IMR-90 (cell line): Measurements from ENCODE around the gene SRSF12. TPM values are rescaled to one million over a fixed set of nuclear protein-coding genes. Genes with fewer than 3 reads are reported as not detected.

ENCODE experiments used
- ATAC-seq: fragments of 200-7000 bp; cut with Tn5 transposase; 2 replicates; pipeline ENCODE4 v1.9.1; 2020; ENCODE audit warnings: low read depth, mild to moderate bottlenecking, moderate library complexity
- BruUV-seq: library from RNA; stranded (reverse); fragments of 400-500 nt; replicated peaks from 2 replicates; lab custom pipeline; 2021; lab: Mats Ljungman, UMichigan
- CTCF ChIA-PET: fragments of 300-600 bp; formaldehyde crosslinking; extraction: SDS; loops from one replicate; lab custom pipeline; 2021; ENCODE audit warnings: antibody characterized with exemption; lab: Yijun Ruan, JAX
- POLR2A ChIA-PET: fragments of 300-600 bp; sonication (Branson Sonifier 250); formaldehyde crosslinking; loops from one replicate; lab custom pipeline; 2022; ENCODE audit warnings: antibody characterized with exemption; ENCODE audit not compliant: unreplicated experiment; lab: Charles Lee
- DNase-seq: peaks from one replicate; pipeline ENCODE4 v3.0.0; 2013
- H2AFZ ChIP-seq: replicated peaks from 2 replicates; pipeline ENCODE3; 2013; ENCODE audit warnings: low read length, mild to moderate bottlenecking; ENCODE audit not compliant: poor library complexity
- H2AK5ac ChIP-seq: 2 replicates; pipeline ENCODE4 v1.6.1; 2013; ENCODE audit warnings: low read depth, low read length, inconsistent platforms
- H2AK9ac ChIP-seq: replicated peaks from 2 replicates; pipeline ENCODE3; 2013; ENCODE audit warnings: mild to moderate bottlenecking, low read depth, low read length, moderate library complexity; ENCODE audit not compliant: poor library complexity
- H2BK120ac ChIP-seq: 2 replicates; pipeline ENCODE4 v1.6.1; 2013; ENCODE audit warnings: low read depth, low read length, inconsistent platforms
- H2BK15ac ChIP-seq: 3 replicates; pipeline ENCODE4 v1.6.1; 2013; ENCODE audit warnings: low read depth, low read length, inconsistent platforms
- H2BK20ac ChIP-seq: 2 replicates; pipeline ENCODE4 v1.6.1; 2013; ENCODE audit warnings: low read depth, mild to moderate bottlenecking, inconsistent platforms, low read length, moderate library complexity
- H2BK5ac ChIP-seq: 2 replicates; pipeline ENCODE4 v1.6.1; 2013; ENCODE audit warnings: mild to moderate bottlenecking, low read depth, low read length, inconsistent platforms; ENCODE audit not compliant: poor library complexity, severe bottlenecking
- H3K14ac ChIP-seq: replicated peaks from 2 replicates; pipeline ENCODE4 v1.6.1; 2013; ENCODE audit warnings: low read depth, low read length, inconsistent platforms
- H3K18ac ChIP-seq: 2 replicates; pipeline ENCODE4 v1.6.1; 2013; ENCODE audit warnings: low read depth, low read length, control low read depth
- H3K23ac ChIP-seq: 2 replicates; pipeline ENCODE4 v1.6.1; 2013; ENCODE audit warnings: low read depth, low read length, inconsistent platforms
- H3K27ac ChIP-seq: 2 replicates; pipeline ENCODE4 v1.5.1; 2013; ENCODE audit warnings: mild to moderate bottlenecking, control low read depth, low read length; ENCODE audit not compliant: insufficient read depth
- H3K27me3 ChIP-seq: 2 replicates; pipeline ENCODE4 v1.6.1; 2013; ENCODE audit warnings: low read length; ENCODE audit not compliant: control insufficient read depth, insufficient read depth
- H3K36me3 ChIP-seq: 2 replicates; pipeline ENCODE4 v1.6.1; 2013; ENCODE audit warnings: low read length, mixed read lengths; ENCODE audit not compliant: control insufficient read depth, insufficient read depth
- H3K4ac ChIP-seq: 2 replicates; pipeline ENCODE4 v1.6.1; 2013; ENCODE audit warnings: low read depth, low read length, inconsistent platforms
- H3K4me1 ChIP-seq: 2 replicates; pipeline ENCODE4 v1.6.1; 2013; ENCODE audit warnings: low read length, mixed read lengths; ENCODE audit not compliant: control insufficient read depth, insufficient read depth
- H3K4me2 ChIP-seq: 2 replicates; pipeline ENCODE4 v1.6.1; 2013; ENCODE audit warnings: low read depth, mild to moderate bottlenecking, control low read depth, low read length, moderate library complexity
- H3K4me3 ChIP-seq: 2 replicates; pipeline ENCODE4 v1.5.1; 2013; ENCODE audit warnings: low read depth, mild to moderate bottlenecking, control low read depth, low read length, moderate library complexity; ENCODE audit not compliant: insufficient read depth
- H3K56ac ChIP-seq: 2 replicates; pipeline ENCODE4 v1.6.1; 2013; ENCODE audit warnings: low read length, inconsistent platforms; ENCODE audit not compliant: insufficient read depth; ENCODE audit errors: extremely low read depth
- H3K79me1 ChIP-seq, 2 experiments: 2 replicates each; pipeline ENCODE4 v1.6.1; 2013; ENCODE audit warnings: low read length in 2 of 2, inconsistent platforms in 1 of 2, low read depth in 1 of 2
- H3K9ac ChIP-seq: 2 replicates; pipeline ENCODE4 v1.6.1; 2013; ENCODE audit warnings: low read depth, low read length, control low read depth
- H3K9me1 ChIP-seq: 2 replicates; pipeline ENCODE4 v1.6.1; 2013; ENCODE audit warnings: low read length, inconsistent platforms; ENCODE audit not compliant: insufficient read depth
- H3K9me3 ChIP-seq: 2 replicates; pipeline ENCODE4 v1.6.1; 2013; ENCODE audit warnings: low read length; ENCODE audit not compliant: control insufficient read depth, insufficient read depth
- H4K20me1 ChIP-seq: 2 replicates; pipeline ENCODE4 v1.6.1; 2013; ENCODE audit warnings: low read length, inconsistent platforms; ENCODE audit not compliant: insufficient read depth
- H4K5ac ChIP-seq: 2 replicates; pipeline ENCODE4 v1.6.1; 2013; ENCODE audit warnings: mild to moderate bottlenecking, low read depth, low read length, control low read depth
- H4K8ac ChIP-seq, 2 experiments: 2 replicates each; pipeline ENCODE4 v1.6.1; 2013; ENCODE audit warnings: low read depth in 2 of 2, low read length in 2 of 2, control low read depth in 1 of 2, inconsistent platforms in 1 of 2
- H4K91ac ChIP-seq: 2 replicates; pipeline ENCODE4 v1.6.1; 2013; ENCODE audit warnings: low read depth, low read length, inconsistent platforms; ENCODE audit not compliant: insufficient read depth
- MAFK ChIP-seq: IDR thresholded peaks from 2 replicates; pipeline ENCODE4 v1.6.1; 2012; ENCODE audit warnings: low read depth, low read length, improper control_type of control experiment
- SMC3 ChIP-seq: fragments of 150-350 bp; IDR thresholded peaks from 2 replicates; pipeline ENCODE4 v1.6.1; 2016; ENCODE audit warnings: low read depth, mild to moderate bottlenecking, antibody characterized with exemption, low read length, moderate library complexity
- WGBS, 2 experiments: methylation state at CpG; one replicate each; pipeline versions ENCODE4 v1.1.5 to v1.1.7; 2013; ENCODE audit warnings: missing lambda C conversion rate in 2 of 2; ENCODE audit not compliant: insufficient read length in 1 of 2; ENCODE audit errors: extremely low coverage in 2 of 2; 5-methylcytosine and 5-hydroxymethylcytosine counted together
- dilution Hi-C: fragments of 300-500 bp; cut with HindIII; formaldehyde crosslinking; loops from one replicate; pipeline ENCODE4 v1.14.3; 2018; ENCODE audit warnings: low sequenced_read_pairs; ENCODE audit not compliant: unreplicated experiment
- in situ Hi-C: fragments of 300-500 bp; cut with MboI; formaldehyde crosslinking; loops from 3 replicates; pipeline ENCODE4 v1.14.3; 2019; ENCODE audit warnings: low sequenced_read_pairs, inconsistent platforms, mixed read lengths
- intact Hi-C: fragments of 100-400 bp; cut with micrococcal nuclease; formaldehyde crosslinking; loops from 2 replicates; pipeline ENCODE4 v1.10.0; 2022
- polyA plus RNA-seq, 3 experiments: library from polyadenylated mRNA; depleted of rRNA; stranded (reverse); fragments of >200 nt; gene quantifications; 2 replicates each; pipeline ENCODE4 v1.2.3, GENCODE V29; 2012; ENCODE audit warnings: low replicate concordance in 1 of 3
- total RNA-seq: library from RNA; depleted of rRNA; stranded (reverse); fragments of >200 nt; gene quantifications from 2 replicates; pipeline ENCODE4 v1.2.3, GENCODE V29; 2012

SRSF12 gene
- total and polyA plus RNA-seq, 2 of the 4 experiments (the other 2 are of a cell fraction): 0.21 to 0.36 TPM

GRCh38 chr6:89121934-89122333 is 4.1 kb upstream of the SRSF12 start:
- Histone ChIP-seq H2BK120ac (no peak overlapping the region), H2BK5ac (no peak overlapping the region), H2AK9ac (no peak overlapping the region), H4K5ac (no peak overlapping the region), H3K9ac (no peak overlapping the region), H3K36me3 (no peaks in the 10 kb centered on the region), H3K4me3 (no peak overlapping the region), H3K4me1 (no peaks in the 10 kb centered on the region), H3K14ac (no peak overlapping the region), H4K20me1 (no peaks in the 10 kb centered on the region), H4K91ac (no peak overlapping the region), H3K4me2 (no peak overlapping the region), H2AK5ac (no peak overlapping the region), H3K27ac (no peak overlapping the region), H3K56ac (no peak overlapping the region), H2BK20ac (no peak overlapping the region), H3K9me1 (no peaks in the 10 kb centered on the region), H3K18ac (no peak overlapping the region), H2AFZ (no peak overlapping the region), H3K27me3 (peaks cover 11% of the 10 kb centered on the region), H2BK15ac (no peak overlapping the region), H3K4ac (no peak overlapping the region), H4K8ac (no peak overlapping the region), H3K9me3 (no peaks in the 10 kb centered on the region), H3K79me1 (no peaks in the 10 kb centered on the region), H3K23ac (no peak overlapping the region)
- WGBS, 2 experiments: no CpG with 5 or more reads among the region's 1 CpG
- DNase-seq (no peak), ATAC-seq (no peak)
- ChIA-PET POLR2A (no interaction called here), CTCF (interaction anchor here (1.1 to 1.3 kb wide), 4 partner anchors 13 to 176 kb away, joined by 3 to 5 read pairs (median 4); partner anchors contain the start of gene PNRC1)
- BruUV-seq: no TSS peak
- no peak for TF ChIP-seq SMC3
- peak; percentile 95 for TF ChIP-seq MAFK
- dilution Hi-C loops (no loop called here), in situ Hi-C loops (loop anchor here (10.0 kb wide), 1 partner anchor 123 kb away; no protein-coding TSS in a partner anchor), intact Hi-C loops (loop anchor here (1.0 kb wide), 3 partner anchors 120 to 247 kb away; no protein-coding TSS in a partner anchor)
